GM19043 (cell line): Measurements from ENCODE around the gene ACP1.
A peak's percentile ranks its signal among the peaks of the same experiment; 100 is the strongest.

Experiments
- ATAC-seq: cut with Tn5 transposase; IDR thresholded peaks from one replicate; pipeline ENCODE4 v1.9.1; 2021; ENCODE audit warnings: low read depth; ENCODE audit not compliant: unreplicated experiment

Gene ACP1

DNA sequence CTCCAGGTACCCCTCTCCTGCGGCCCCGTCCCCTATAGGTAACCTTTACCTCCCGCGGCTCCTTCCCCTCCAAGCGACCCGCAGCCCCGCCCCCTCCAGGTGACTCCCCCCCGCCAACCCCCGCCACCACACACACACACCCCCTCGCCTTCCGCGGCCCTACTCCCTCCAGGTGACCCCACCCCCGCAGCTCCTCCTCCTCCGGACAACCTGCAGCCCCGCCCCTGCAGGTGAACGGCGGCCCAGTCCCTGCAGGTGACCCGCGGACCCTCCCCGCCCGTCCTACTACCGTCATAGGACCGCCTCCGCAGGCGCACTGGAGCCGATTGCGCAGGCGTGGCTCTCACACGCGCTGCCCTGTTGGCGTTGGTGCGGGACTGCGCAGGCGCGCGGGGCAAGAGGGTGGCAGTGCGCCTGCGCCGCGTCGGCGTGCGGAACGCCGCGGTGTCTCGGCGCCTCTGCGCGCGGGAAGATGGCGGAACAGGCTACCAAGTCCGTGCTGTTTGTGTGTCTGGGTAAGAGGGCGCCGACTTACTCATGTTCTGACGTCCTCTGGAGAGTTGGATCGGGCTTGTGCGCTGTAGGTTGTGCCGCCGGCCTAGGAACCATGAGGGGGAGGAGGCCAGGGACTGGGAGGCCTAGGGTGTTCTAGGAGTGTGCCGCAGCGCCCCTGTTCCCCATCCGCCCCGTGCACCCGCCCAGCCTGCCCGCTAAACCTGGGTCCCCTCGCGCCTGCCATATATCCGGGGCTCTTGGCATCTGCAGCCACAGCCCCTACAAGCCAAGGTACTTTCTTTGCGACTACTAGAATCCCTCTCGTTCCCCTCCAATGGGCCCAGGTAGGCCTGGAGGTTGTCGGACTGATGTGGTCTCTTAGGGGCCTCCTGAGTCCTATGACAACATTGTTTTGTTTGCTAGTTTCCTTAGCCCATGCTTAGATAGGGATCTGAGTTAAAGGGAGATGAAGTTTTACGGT is at the start of gene ACP1:
ACP1 (plus strand) TSS at position 455 of the 976 bp plus-strand sequence; CDS start at position 473, 18 bp downstream.
- ATAC-seq, result peak; percentile 93

DNA sequence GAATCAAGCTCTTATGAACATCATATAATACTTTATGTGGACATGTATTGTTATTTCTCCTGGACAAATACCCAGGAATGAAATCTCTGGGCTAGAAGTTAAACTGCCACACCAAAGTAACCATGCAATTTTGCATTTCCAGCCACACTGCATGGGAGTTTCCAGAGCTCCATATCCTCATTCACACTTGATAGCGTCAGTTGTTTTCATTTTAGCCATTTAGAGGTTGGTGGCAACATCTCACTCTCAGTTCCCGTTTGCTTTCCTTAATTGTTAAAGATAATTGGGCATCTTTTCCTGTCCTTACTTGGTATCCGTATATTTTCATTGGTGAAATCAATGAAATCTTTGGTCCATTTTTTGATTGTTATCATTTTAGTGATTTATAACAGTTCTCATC is 48.7 kb upstream of the ACP1 start:
- ATAC-seq, result no peak

DNA sequence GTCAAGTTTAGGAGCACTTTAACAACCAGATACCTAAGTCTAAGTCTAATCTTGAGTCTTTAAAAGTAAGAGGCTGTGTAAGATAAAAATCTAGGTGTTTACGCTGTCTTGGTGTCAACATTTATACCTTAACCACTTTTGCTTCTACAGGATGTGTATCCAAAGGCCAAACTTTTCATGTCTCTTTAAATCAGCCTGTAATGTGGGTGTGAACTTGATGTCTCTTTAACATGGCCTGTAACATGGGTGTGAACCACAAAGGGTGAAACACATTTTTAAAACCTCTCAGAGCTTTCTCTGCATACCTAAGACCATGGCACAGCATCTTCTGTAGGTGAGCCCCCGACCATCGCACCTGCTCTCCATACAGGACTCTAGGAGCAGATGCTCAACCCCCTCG is 41.3 kb upstream of the ACP1 start:
- ATAC-seq, result no peak

DNA sequence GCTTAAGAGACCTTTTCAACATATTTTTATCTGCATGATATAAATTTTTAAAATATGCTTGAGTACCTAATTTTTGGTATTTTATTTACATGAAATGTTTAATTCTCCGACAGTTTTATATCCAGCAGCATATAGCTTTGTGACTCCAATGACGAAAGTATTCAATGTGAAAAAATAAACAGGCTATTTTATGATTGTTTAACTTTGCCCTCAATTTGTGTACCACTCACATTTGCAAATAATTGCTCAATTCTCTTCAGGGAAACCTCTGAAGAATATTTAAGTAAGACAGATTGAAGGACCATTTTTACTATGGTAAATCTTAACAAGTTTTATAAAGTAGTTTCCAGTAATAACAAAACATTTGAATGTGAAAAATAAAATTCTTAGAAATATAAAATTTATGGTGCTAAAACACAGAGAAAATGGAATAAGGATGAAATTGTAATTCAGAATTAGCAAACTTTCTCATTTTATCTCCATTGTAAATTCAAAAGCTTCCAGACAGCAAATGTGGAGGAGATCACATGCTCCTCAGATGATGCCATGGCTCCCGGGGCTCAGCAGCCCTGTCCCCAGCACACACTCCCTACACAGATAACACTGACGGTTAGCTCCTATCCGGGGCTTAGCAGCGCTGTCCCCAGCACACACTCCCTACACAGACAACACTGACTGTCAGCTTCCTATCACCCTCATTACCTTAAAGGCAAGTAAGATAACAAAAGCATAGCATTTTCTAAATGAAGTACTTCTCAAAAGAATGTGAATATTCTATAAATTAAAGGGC is 40.6 kb upstream of the ACP1 start:
- no peak for ATAC-seq

DNA sequence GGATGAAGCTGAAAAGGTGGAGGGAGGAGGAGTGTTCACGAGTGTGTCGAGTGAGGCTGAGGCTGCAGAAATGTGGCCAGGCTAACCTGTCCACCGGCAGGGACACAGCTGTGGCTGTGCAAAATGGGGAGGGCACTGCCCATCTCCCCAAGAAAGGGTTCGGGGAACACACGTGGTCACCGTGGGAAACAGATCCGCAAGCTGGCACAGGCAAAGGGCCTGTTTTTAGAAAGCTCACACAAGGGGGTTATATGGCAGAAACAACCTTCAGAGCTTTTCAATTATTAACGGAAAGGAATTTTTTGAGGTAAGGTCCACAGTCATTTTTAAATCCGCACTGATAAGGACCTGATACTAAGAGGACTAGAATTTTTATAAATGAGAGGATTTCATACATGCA is 36.6 kb upstream of the ACP1 start:
- no peak for ATAC-seq

DNA sequence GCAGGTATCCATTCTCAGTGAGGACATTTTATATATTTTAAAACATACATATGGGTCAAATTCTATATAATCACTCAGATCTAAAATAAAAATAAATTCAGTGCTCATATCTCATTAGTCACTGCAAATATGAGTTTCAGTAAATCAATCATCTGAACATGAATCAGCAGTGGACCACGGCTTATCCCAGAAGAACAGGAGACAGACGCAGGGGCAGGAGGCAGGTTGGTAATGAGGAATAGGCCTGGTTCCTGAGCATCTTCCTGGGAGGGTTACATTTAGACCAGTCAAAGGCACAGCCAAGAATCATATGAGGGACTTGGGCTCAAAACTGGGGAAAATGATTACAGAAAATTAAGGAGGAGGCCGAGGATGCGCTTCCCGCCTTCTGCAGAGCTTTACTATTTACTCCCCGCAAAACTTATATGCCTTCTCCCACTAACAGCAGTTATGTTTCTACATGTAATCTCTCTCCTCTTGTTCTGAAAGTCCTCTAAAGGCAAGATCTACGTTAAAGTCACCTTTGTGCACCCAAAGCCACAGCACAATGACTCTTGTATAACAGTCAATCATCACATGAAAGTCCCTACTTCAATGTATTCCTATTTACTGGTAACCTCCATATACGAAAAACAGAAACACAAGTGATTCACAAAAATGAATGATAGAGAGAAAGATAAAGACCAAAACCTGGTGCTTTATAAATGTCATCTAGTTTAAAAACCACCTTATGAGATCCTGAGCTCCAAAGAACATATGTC is 36.0 kb upstream of the ACP1 start:
- no peak for ATAC-seq

DNA sequence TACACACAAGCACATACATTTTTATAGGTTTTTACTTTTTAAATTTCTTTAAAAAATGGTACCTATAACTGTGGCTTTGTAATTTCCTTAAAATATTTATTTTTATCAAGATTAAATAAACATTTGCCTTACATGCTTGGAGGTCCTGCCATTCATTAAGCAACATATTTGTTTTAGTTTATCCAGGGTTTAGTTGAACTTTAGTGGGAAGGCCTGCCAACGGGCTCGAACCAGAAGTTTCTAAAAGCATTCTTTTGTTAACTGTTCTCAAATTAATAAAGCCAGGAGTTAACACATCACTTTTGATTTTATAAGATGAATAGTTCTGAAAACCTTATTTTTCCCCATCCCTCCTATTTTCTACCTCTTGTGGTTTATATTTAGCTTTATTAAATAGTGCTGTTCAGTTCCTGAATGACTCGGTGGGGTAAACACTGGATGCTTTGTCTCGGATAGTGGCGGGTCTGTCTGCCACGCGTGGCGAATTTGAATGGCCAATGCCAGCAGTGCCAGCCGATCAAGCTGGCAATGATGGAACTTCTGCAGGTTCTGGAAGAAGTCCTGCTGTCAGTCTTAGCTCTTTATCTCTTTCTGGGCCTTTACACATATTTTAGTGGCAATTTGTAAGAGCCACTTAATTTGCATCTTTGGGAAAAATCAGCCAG is 33.1 kb upstream of the ACP1 start:
- ATAC-seq, result no peak

DNA sequence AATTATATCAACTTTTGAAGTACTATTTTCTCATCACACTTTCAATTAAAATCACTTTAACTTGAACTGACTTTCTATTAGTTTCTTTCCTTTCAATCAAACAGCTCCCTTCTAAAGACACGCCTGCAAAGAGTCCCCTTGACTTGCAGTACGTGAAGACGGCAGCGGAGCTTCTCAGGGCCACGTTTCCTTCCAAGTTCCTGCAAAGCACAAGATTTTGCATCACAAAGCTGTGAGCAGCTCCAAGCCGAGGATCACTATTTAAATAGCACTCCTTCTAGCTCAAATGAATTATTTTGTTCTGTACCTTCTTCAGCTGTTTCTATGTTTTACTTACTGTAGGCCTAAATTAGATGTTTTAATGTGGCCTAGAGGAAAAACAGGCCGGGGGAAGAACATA is 31.7 kb upstream of the ACP1 start:
- ATAC-seq, result no peak

DNA sequence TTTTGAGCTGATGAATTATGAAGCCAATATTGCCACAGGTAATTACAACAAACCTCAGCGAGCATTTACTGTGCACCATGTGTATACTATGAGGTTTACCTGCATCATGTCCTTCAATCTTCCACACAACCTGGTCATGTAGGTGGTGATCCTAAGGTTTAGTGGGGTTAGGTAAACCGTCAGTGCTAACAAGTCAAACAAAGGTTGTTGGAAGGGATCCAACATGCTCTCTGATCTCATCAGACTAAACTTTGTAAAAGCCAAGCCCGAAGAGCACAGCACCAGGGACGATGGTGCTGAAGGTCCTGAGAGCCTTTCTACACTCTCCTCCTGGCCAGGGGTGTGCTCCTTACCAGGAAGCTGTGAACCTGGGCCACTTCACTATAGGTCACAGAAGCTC is 30.3 kb upstream of the ACP1 start:
- no peak for ATAC-seq

DNA sequence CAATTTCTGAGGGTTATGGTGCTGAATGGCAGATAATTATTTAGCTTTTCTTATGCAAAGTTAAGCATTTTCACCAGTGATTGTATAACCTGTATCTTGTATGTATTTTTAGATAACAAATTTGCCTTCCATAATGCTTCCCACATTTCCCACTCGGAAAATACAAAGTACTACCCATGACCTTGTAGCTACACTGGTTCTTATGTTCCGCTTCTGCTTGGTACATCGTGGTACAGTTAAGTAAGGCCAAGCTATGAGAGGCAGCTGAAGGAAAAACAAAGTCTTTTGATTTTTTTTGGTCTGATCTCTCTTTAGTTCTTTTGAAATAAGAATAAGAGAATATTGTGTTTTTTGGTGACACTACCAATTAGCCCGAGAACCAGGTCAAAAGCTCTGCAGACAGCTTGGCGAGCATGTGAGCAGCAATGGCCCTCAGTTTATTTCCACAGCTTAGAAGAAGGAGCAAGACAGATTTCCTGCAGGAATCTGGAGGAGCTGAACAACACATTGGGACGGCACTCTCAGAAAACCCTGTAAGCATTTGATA is 27.7 kb upstream of the ACP1 start:
- ATAC-seq, result no peak

DNA sequence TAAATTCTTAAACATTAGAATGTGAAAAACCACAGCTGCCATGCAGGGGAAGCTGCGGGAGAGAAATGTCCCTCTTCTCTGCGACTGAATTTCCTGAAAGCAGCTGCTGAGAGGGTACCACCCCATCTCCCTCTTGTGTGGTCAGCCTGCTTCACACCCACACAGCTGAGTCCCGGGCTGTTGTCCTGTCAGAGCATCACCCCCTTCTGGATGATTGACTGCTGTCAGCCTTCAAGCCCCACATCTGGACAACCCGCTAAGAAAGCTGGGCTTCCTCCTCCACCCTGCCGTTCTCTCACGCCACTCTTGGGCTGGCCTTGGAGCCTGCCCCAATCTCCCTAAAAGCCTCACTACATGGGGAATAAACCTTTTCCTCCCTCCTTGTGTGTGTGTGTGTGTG is 26.9 kb upstream of the ACP1 start:
- no peak for ATAC-seq

DNA sequence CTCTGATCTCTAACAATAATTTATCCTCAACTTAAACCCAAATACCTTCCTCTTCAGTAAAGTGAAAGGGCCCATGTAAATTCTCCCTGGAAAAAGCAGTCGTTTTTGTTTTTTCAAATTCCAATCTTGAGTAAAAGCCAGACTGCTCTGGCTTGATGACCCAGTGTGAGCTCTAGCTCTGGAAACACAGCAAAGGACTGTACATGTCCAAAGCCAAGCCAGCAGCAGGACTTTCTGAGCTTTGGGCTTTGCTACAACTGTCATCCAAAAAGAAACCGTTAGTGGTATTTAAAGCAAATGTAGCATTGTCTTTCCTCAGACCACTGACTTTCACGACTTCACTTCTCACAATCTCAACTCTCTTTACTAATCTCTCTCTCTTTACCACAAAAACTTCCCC is 26.3 kb upstream of the ACP1 start:
- ATAC-seq, result no peak

DNA sequence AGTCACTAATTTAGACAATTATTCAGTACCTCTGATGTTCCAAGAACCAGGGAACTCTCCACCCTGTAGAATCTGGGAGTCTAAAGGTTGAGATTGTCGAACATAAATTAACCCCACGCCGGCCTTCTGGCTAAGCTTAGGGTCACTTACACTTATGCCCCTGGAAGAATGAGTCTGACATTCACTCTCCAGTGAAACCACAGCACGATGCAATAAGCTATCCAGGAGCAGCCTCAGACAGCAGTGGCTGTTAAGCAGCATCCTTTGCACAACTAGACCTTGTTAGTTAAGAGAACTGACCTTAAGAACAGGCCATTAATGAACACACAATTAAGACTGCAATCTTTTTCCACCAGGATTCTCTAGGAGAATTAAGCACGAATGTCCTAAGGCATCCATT is 25.9 kb upstream of the ACP1 start:
- ATAC-seq, result no peak

DNA sequence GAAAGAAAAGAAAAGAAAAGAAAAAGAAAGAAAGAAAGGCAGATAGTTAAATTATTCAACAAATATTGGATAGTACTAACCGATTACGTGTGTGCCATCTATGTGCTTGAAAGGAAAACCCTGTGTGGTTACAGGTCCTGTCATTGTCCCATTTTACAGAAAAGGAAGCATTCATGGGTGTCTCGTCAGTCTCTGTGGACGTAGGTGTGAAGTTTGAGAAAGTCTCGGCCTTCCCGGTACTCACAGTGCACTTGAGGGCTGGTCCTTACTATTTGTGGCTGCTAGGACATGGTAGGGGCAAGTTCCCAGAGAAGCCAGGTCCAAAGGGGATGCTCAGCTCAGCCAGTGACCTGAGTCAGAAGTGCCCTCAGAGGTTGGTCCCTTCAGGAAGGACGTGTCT is 20.2 kb upstream of the ACP1 start:
- ATAC-seq, result no peak

DNA sequence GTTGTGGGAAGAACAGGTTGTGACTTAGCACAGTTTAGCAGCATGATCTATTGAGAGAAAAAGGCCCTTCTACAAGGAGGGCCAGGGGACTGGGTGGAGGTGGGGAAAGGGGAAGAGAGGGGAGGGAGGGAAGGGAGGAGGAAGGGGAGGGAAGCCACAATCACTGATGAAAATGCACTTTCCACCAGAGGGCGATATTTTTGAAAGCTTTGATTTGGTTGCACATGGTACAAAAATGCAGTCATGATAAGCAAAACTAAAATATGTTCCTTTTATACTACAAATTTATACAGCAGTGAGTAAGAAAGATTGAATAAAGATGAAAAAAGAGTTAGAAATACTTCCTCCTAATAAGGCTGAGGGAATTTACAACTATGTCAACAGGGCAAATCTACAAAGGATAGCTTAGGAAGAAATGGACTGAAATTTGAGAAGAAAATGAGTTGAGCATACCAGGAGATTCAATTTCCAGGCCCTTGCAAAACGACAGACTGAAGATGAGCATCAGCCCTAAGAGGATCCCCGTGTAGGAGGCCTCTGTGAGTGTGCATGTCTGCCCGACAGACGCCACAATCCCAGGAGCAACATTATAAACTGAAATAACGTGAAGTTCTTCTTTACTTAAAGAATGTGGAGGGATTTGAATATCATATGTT is 18.1 kb upstream of the ACP1 start:
- no peak for ATAC-seq

DNA sequence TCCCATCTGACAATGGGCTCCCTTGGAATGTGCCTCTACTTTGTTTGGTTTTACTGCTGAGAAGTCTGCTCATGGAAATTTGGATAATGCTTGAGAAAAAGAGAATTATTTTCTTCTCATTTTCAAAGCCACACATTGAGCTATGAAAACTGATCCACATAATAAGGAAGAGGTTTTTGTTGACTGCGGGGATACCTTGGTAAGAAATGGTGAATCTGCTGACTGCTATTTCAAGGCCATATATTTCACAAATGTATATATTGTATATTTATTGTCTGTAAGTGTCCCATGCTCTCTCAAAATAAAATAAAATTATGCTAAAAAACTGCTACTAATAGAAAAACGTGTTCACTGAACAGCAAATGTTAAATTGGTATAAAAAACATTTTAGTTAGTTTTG is 16.0 kb upstream of the ACP1 start:
- ATAC-seq, result no peak

DNA sequence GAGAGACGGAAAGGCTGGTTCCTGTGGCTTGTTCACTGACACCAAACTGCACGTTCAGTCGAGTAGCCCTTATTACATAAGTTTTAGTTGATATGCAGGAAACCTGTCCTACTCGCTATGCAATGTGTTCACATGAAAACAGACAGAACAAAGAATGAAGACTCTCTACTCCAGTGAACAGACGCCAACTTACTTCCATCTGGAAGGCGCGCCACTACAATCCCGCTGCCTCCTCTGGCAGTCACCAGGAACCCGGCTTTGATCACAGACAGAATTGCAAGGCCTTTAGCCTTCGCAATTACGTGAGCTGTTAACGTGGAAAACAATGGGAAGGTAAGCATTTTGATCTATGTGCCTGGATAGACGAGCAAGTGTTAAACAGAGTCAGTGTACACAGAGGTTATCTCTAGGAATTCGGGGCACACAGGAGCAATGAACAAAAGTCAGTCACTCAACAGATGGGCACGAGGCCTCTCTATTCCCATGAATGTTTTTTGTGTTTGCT is 15.2 kb upstream of the ACP1 start:
- ATAC-seq, result no peak

DNA sequence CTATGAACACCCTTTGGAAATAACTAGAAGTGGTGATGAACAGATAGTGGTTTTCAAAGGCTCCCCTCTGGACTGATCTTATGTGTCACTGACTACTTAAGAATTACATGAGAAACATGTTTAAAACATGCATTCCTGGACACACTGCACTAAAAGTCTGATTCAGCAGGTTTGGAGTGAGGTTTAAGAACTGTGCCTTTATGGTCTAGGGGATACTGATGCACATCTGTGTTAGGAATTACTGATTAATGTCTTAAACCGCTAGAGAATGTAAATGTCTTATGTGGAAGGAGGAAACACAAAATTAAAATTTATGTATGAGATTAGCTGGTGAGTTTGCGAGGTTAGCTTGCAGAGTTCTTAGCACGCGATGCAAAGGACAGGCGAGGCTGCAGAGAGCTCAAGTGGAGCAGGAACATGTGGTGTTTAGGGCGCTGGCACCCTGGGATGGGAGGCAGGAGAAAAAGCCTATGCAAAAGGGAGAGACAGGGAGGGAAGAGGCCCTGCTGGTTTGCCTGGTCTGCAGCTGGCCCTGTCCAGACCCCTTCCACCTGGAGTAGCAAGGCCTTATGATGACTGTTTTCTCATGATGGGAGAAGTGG is 12.6 kb upstream of the ACP1 start:
- ATAC-seq, result no peak

DNA sequence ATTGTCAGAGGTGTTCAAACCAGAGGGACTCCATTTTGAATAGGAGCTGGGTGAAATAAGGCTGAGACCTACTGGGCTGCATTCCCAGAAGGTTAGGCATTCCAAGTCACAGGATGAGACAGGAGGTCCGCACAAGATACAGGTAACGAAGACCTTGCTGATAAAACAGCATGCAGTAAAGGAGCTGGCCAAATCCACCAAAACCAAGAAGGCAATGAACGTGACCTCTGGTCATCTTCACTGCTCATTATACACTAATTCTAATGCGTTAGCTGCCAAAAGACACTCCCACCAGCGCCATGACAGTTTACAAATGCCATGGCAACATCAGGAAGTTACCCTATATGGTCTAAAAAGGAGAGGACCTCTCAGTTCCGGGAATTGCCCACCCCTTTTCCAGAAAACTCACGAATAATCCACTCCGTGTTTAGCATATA is 11.5 kb upstream of the ACP1 start:
- ATAC-seq, result no peak
